Measurements from ENCODE around the gene TRIM2.

DNA sequence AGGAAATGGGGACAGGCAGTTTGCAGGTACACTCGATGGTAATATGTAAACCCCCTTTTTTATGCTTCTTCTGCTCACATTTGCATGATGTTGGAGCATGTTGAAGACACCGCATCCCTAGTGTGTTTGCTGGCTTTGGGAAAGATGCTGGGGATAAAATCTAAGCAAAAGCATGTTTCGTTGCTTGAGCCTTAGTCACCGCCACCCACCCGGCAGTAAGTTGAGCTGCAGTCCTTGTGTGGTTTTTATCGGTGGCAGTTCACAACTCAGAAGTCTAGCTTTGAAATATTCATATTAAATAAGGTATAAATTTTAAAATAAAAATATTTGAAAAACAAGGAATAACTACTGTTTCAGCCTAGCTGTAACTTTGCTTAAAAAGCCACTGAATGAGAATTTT, 118.5 kb downstream of the TRIM2 start:
- TF ChIP-seq, protein P1, sequence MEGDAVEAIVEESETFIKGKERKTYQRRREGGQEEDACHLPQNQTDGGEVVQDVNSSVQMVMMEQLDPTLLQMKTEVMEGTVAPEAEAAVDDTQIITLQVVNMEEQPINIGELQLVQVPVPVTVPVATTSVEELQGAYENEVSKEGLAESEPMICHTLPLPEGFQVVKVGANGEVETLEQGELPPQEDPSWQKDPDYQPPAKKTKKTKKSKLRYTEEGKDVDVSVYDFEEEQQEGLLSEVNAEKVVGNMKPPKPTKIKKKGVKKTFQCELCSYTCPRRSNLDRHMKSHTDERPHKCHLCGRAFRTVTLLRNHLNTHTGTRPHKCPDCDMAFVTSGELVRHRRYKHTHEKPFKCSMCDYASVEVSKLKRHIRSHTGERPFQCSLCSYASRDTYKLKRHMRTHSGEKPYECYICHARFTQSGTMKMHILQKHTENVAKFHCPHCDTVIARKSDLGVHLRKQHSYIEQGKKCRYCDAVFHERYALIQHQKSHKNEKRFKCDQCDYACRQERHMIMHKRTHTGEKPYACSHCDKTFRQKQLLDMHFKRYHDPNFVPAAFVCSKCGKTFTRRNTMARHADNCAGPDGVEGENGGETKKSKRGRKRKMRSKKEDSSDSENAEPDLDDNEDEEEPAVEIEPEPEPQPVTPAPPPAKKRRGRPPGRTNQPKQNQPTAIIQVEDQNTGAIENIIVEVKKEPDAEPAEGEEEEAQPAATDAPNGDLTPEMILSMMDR (IDR thresholded peaks at IDR 0.05), result no peak
- no peak for TF ChIP-seq POLR2A (IDR thresholded peaks at IDR 0.05)

All from lower leg skin (tissue), 3 donors.